HG03565 (cell line): ENCODE results near the gene SARM1.
"Not testable (repeated sequence)": the region's sequence is repeated elsewhere in the genome, so short reads cannot be mapped to it uniquely, and the experiment has no call there.

Experiments
- ATAC-seq: cut with Tn5 transposase; IDR thresholded peaks from one replicate; pipeline ENCODE4 v1.9.1; 2021; ENCODE audit warnings: mild to moderate bottlenecking, moderate library complexity; ENCODE audit not compliant: unreplicated experiment

The SARM1 gene

GRCh38 chr17:28371245-28372202 lies at the start of gene SARM1:
Gene SARM1, plus strand, starts transcription at chr17:28371694. Its CDS starts 339 bp downstream, at chr17:28372033.
- peak; percentile 36 for ATAC-seq

- no peak for ATAC-seq
Observed at GRCh38 chr17:28324267-28324745, 47.2 kb upstream of the SARM1 start.

GRCh38 chr17:28324781-28325180 lies 46.7 kb upstream of the SARM1 start:
- ATAC-seq, result no peak

- no peak for ATAC-seq
Observed at GRCh38 chr17:28325211-28325610, 46.3 kb upstream of the SARM1 start.

GRCh38 chr17:28326114-28326513 lies 45.4 kb upstream of the SARM1 start:
- ATAC-seq, result no peak

- ATAC-seq, result peak; percentile 61
Observed at GRCh38 chr17:28327031-28327607, 44.4 kb upstream of the SARM1 start.

GRCh38 chr17:28327709-28328108 lies 43.8 kb upstream of the SARM1 start:
- no peak for ATAC-seq

- ATAC-seq, result no peak
Observed at GRCh38 chr17:28328325-28328724, 43.2 kb upstream of the SARM1 start.

- no peak for ATAC-seq
Observed at GRCh38 chr17:28330671-28331070, 40.8 kb upstream of the SARM1 start.

GRCh38 chr17:28331891-28332420 lies 39.5 kb upstream of the SARM1 start:
- no peak for ATAC-seq

- no peak for ATAC-seq
Observed at GRCh38 chr17:28333083-28333746, 38.3 kb upstream of the SARM1 start.

GRCh38 chr17:28334171-28334570 lies 37.3 kb upstream of the SARM1 start:
- no peak for ATAC-seq

GRCh38 chr17:28334666-28335200 lies 36.8 kb upstream of the SARM1 start:
- ATAC-seq, result no peak

- ATAC-seq, result peak; percentile 93
Observed at GRCh38 chr17:28335201-28335958, 36.1 kb upstream of the SARM1 start, which contains the start of the genes IFT20 and TNFAIP1. Gene IFT20, minus strand, starts transcription at chr17:28335472. Its CDS starts 3,487 bp downstream, at chr17:28331985. Gene TNFAIP1, plus strand, starts transcription at chr17:28335761. Its CDS starts 3,761 bp downstream, at chr17:28339522.

- ATAC-seq, result no peak
Observed at GRCh38 chr17:28335959-28336871, 35.3 kb upstream of the SARM1 start.

GRCh38 chr17:28338056-28338768 lies 33.3 kb upstream of the SARM1 start:
- ATAC-seq, result no peak

- not testable (repeated sequence) for ATAC-seq
Observed at GRCh38 chr17:28338769-28339212, 32.7 kb upstream of the SARM1 start.

- ATAC-seq, result no peak
Observed at GRCh38 chr17:28339431-28339830, 32.1 kb upstream of the SARM1 start.
